Hematopoietic multipotent progenitor cell treated with erythropoietin and hydrocortisone succinate and interleukin-3 and kit ligand, for 8 days (in vitro differentiated cells): Measurements from ENCODE around the gene SLC6A6.

Experiments
- DNase-seq: peaks from one replicate; pipeline ENCODE4 v3.0.0-alpha.2; 2015

SLC6A6 gene

GRCh38 chr3:14372587-14372986 lies 29.8 kb upstream of the SLC6A6 start:
- DNase-seq: no peak

- no peak for DNase-seq
Observed at GRCh38 chr3:14373753-14374376, 28.5 kb upstream of the SLC6A6 start.

- no peak for DNase-seq
Observed at GRCh38 chr3:14374444-14374883, 27.9 kb upstream of the SLC6A6 start.

GRCh38 chr3:14375192-14375591 lies 27.2 kb upstream of the SLC6A6 start:
- no peak for DNase-seq

GRCh38 chr3:14376348-14377043 lies 25.9 kb upstream of the SLC6A6 start:
- no peak for DNase-seq

GRCh38 chr3:14377044-14377837 lies 25.2 kb upstream of the SLC6A6 start:
- no peak for DNase-seq

- DNase-seq: no peak
Observed at GRCh38 chr3:14377838-14378169, 24.6 kb upstream of the SLC6A6 start.

- no peak for DNase-seq
Observed at GRCh38 chr3:14378415-14378814, 24.0 kb upstream of the SLC6A6 start.

GRCh38 chr3:14379843-14380242 lies 22.6 kb upstream of the SLC6A6 start:
- no peak for DNase-seq

GRCh38 chr3:14386254-14386653 lies 16.2 kb upstream of the SLC6A6 start:
- no peak for DNase-seq

- no peak for DNase-seq
Observed at GRCh38 chr3:14388201-14388600, 14.2 kb upstream of the SLC6A6 start.

GRCh38 chr3:14389166-14389606 lies 13.2 kb upstream of the SLC6A6 start:
- DNase-seq: no peak

- DNase-seq: no peak
Observed at GRCh38 chr3:14389716-14390115, 12.7 kb upstream of the SLC6A6 start.

- no peak for DNase-seq
Observed at GRCh38 chr3:14391033-14391432, 11.4 kb upstream of the SLC6A6 start.

- no peak for DNase-seq
Observed at GRCh38 chr3:14392231-14392630, 10.2 kb upstream of the SLC6A6 start.

- no peak for DNase-seq
Observed at GRCh38 chr3:14392803-14393319, 9.5 kb upstream of the SLC6A6 start.

- DNase-seq: no peak
Observed at GRCh38 chr3:14393440-14394106, 8.8 kb upstream of the SLC6A6 start.

- no peak for DNase-seq
Observed at GRCh38 chr3:14396031-14396692, 6.2 kb upstream of the SLC6A6 start.

- peak; percentile 52 for DNase-seq
Observed at GRCh38 chr3:14397046-14397445, 5.4 kb upstream of the SLC6A6 start.

GRCh38 chr3:14397531-14397930 lies 4.9 kb upstream of the SLC6A6 start:
- DNase-seq: no peak

- no peak for DNase-seq
Observed at GRCh38 chr3:14397940-14398796, 4.2 kb upstream of the SLC6A6 start.

- no peak for DNase-seq
Observed at GRCh38 chr3:14398797-14399106, 3.7 kb upstream of the SLC6A6 start.
